ENCODE measurements around the gene MPC2. TPM values are rescaled to one million over a fixed set of nuclear protein-coding genes. Genes with fewer than 3 reads are reported as not detected.

Gene MPC2
- total RNA-seq, 1 experiment from 2014 or later, result 49.9 TPM

- ChIA-PET CTCF (no interaction called here), RAD21 (ENCODE audit: low non-redundant PET in 1 of 2, low total read pairs in 2 of 2, uncharacterized antibody in 2 of 2, unreplicated experiment in 2 of 2) (no interaction called here), POLR2A (no interaction called here)
- ATAC-seq, result no peak
- no peak overlapping the region for H3K4me3 ChIP-seq (replicated peaks in 1 of 2; ENCODE audit: low read depth in 1 of 2, low read length in 2 of 2)
- H4K20me1 ChIP-seq (ENCODE audit: insufficient read depth), result peaks cover 7% of the 10 kb centered on the region; the same call in 1 of the 2 replicates
- no peaks in the 10 kb centered on the region for H3K27me3 ChIP-seq (ENCODE audit: insufficient read depth, low read length)
- no peak for DNase-seq (ENCODE audit: low read depth, low spot score)
- H3K9me3 ChIP-seq (ENCODE audit: control insufficient read depth in 1 of 2, insufficient read depth in 1 of 2, low read depth in 1 of 2, low read length in 2 of 2), result no peaks in the 10 kb centered on the region
- no peaks in the 10 kb centered on the region for H3K9me2 ChIP-seq (ENCODE audit: insufficient read depth)
- no peak overlapping the region for H3K27ac ChIP-seq (ENCODE audit: low read depth, low read length)
- no peak overlapping the region for H3K9ac ChIP-seq (ENCODE audit: low read length)
- peaks cover 50% of the 10 kb centered on the region for H3K79me2 ChIP-seq (ENCODE audit: insufficient read depth, low read length)
- intact Hi-C loops (cut with micrococcal nuclease), result no loop called here
- H3K36me3 ChIP-seq (ENCODE audit: control insufficient read depth in 1 of 2, insufficient read depth in 2 of 2, low read length in 2 of 2), result peaks cover 0 to 8% of the 10 kb centered on the region in 2 experiments; a peak in 2 of 4 replicates
- H3K4me2 ChIP-seq (ENCODE audit: low read length), result no peak overlapping the region
- no TSS peak for BruUV-seq (replicated peaks)
- no peak for TF ChIP-seq FOSL1 (IDR thresholded peaks at IDR 0.05; ENCODE audit: low read depth)
- no peak for TF ChIP-seq EGR1 (IDR thresholded peaks at IDR 0.05; ENCODE audit: low read depth)
- TF ChIP-seq, protein P1, sequence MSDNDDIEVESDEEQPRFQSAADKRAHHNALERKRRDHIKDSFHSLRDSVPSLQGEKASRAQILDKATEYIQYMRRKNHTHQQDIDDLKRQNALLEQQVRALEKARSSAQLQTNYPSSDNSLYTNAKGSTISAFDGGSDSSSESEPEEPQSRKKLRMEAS (IDR thresholded peaks at IDR 0.05), result no peak
- TF ChIP-seq EZH2phosphoT487 (IDR thresholded peaks at IDR 0.05; ENCODE audit: borderline replicate concordance), result no peak
- TF ChIP-seq ELF1 (IDR thresholded peaks at IDR 0.05; ENCODE audit: borderline replicate concordance, low read depth), result no peak
- no peak for TF ChIP-seq SP1 (IDR thresholded peaks at IDR 0.05; ENCODE audit: low read depth)
- no peak for TF ChIP-seq TCF7L2 (IDR thresholded peaks at IDR 0.05; ENCODE audit: borderline replicate concordance, extremely low read depth, insufficient read depth, insufficient read length)
- TF ChIP-seq JUND (IDR thresholded peaks at IDR 0.05), result no peak
- no peak for TF ChIP-seq YY1 (IDR thresholded peaks at IDR 0.05; ENCODE audit: extremely low read depth, insufficient replicate concordance, low read depth, low read length)
- peaks cover 0 to 7% of the 10 kb centered on the region in 2 experiments; a peak in 3 of 4 replicates for H3K4me1 ChIP-seq (ENCODE audit: control insufficient read depth in 1 of 2, insufficient read depth in 2 of 2, low read length in 2 of 2)
- H2AFZ ChIP-seq (ENCODE audit: low read depth, low read length, poor library complexity, severe bottlenecking), result no peak overlapping the region
Measured at GRCh38 chr1:167950569-167950968, 13.7 kb upstream of the MPC2 start.

GRCh38 chr1:167949785-167950184 lies 12.9 kb upstream of the MPC2 start:
- Histone ChIP-seq H3K9me3 (ENCODE audit: control insufficient read depth in 1 of 2, insufficient read depth in 1 of 2, low read depth in 1 of 2, low read length in 2 of 2) (no peaks in the 10 kb centered on the region), H3K4me2 (ENCODE audit: low read length) (no peak overlapping the region), H2AFZ (ENCODE audit: low read depth, low read length, poor library complexity, severe bottlenecking) (no peak overlapping the region), H3K79me2 (ENCODE audit: insufficient read depth, low read length) (peaks cover 56% of the 10 kb centered on the region), H3K4me3 (replicated peaks in 1 of 2; ENCODE audit: low read depth in 1 of 2, low read length in 2 of 2) (no peak overlapping the region), H3K36me3 (ENCODE audit: control insufficient read depth in 1 of 2, insufficient read depth in 2 of 2, low read length in 2 of 2) (peaks cover 0 to 6% of the 10 kb centered on the region in 2 experiments; a peak in 2 of 4 replicates), H3K9me2 (ENCODE audit: insufficient read depth) (no peaks in the 10 kb centered on the region), H3K4me1 (ENCODE audit: control insufficient read depth in 1 of 2, insufficient read depth in 2 of 2, low read length in 2 of 2) (peaks cover 0 to 7% of the 10 kb centered on the region in 2 experiments; a peak in 3 of 4 replicates), H3K9ac (ENCODE audit: low read length) (no peak overlapping the region), H3K27me3 (ENCODE audit: insufficient read depth, low read length) (no peaks in the 10 kb centered on the region), H3K27ac (ENCODE audit: low read depth, low read length) (no peak overlapping the region), H4K20me1 (ENCODE audit: insufficient read depth) (peaks cover 7% of the 10 kb centered on the region; the same call in 1 of the 2 replicates)
- DNase-seq (ENCODE audit: low read depth, low spot score) (no peak), ATAC-seq (no peak)
- intact Hi-C loops (cut with micrococcal nuclease), result no loop called here
- ChIA-PET CTCF (no interaction called here), RAD21 (ENCODE audit: low non-redundant PET in 1 of 2, low total read pairs in 2 of 2, uncharacterized antibody in 2 of 2, unreplicated experiment in 2 of 2) (no interaction called here), POLR2A (no interaction called here)
- BruUV-seq (replicated peaks), result no TSS peak
- TF ChIP-seq CTCF (IDR thresholded peaks at IDR 0.05 in 2 of 3, conservative IDR thresholded peaks at IDR 0.05 in 1 of 3; ENCODE audit: borderline replicate concordance in 1 of 3, insufficient read depth in 1 of 3, low read depth in 2 of 3, low read length in 2 of 3) (no peak), CBX3 (IDR thresholded peaks at IDR 0.05; ENCODE audit: low read depth) (no peak), SP1 (IDR thresholded peaks at IDR 0.05; ENCODE audit: low read depth) (no peak), SRF (IDR thresholded peaks at IDR 0.05; ENCODE audit: low read depth) (no peak), POLR2AphosphoS5 (IDR thresholded peaks at IDR 0.05; ENCODE audit: low read depth, low read length) (no peak), EGR1 (IDR thresholded peaks at IDR 0.05; ENCODE audit: low read depth) (no peak), YY1 (IDR thresholded peaks at IDR 0.05; ENCODE audit: extremely low read depth, insufficient replicate concordance, low read depth, low read length) (no peak), EZH2 (IDR thresholded peaks at IDR 0.05) (no peak), ZFX (IDR thresholded peaks at IDR 0.05) (no peak), ZNF274 (IDR thresholded peaks at IDR 0.05; ENCODE audit: low read depth, low read length) (no peak)
- TF ChIP-seq, protein P1 (IDR thresholded peaks at IDR 0.05), result no peak

All from HCT116 (cell line).